OCI-LY7 (cell line): ENCODE data around the gene GPR25.

Source experiments
- CTCF ChIP-seq: fragments of 200-600 bp; sonication (generic); conservative IDR thresholded peaks from 2 replicates; pipeline ENCODE4 v1.5.1; 2014; ENCODE audit warnings: mild to moderate bottlenecking, antibody characterized with exemption, low read length, moderate library complexity, mixed read lengths
- EZH2phosphoT487 ChIP-seq: fragments of 200-600 bp; sonication (generic); IDR thresholded peaks from 2 replicates; pipeline ENCODE4 v1.6.1; 2018; ENCODE audit warnings: low read depth, borderline replicate concordance, mild to moderate bottlenecking, mixed run types, antibody characterized with exemption, low read length, moderate library complexity, mixed read lengths

DNA sequence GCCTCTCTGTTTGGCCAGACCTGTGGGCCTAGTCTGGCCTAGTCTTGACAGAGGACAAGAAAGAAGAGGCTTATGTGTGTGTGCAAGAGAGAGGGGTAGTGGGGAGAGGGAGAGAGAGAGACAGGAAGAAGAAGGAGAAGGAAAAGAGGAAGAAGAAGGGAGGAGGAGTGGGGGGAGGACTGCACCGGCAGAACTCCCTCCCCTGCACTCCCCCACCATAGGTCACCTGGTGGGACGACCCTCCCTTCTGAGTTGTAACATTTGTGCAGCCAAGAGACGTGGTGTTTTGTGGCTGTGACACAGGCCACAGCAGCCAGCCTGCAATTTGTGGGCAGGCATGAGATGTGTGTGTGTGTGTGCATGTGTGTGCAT lies 26.2 kb downstream of the GPR25 start:
- TF ChIP-seq CTCF, result no peak
- no peak for TF ChIP-seq EZH2phosphoT487
